HG03139 (cell line): ENCODE measurements around the gene SCO2.
"Not testable (repeated sequence)": the region's sequence is repeated elsewhere in the genome, so short reads cannot be mapped to it uniquely, and the experiment has no call there.

Source experiments
- ATAC-seq: cut with Tn5 transposase; IDR thresholded peaks from one replicate; pipeline ENCODE4 v1.9.1; 2021; ENCODE audit not compliant: unreplicated experiment

Gene SCO2

DNA sequence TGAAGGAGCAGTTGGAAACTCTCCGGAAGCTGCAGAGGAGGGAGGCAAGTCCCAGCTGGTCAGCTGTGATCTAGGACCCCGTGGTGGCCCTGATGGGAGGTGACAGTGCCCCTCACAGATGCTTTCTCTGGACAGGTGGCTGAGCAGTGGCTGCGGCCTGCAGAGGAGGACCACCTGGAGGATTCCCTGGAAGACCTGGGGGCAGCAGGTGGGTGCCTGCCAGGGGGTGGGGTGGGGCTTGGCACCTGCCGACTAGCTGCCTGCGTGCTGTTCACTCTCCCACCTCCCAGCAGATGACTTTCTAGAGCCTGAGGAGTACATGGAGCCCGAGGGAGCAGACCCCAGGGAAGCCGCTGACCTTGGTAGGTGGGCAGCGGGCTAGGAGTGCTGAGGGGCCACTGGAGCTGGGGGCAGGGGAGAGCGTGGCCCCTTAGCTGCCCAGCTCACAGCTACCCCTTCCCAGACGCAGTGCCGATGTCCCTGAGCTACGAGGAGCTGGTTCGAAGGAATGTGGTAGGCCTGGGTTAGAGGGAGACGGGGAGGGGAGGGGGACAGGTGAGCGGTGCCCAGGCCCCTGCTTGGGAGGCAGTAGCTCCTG, 3.1 kb downstream of the SCO2 start:
- ATAC-seq, result no peak

DNA sequence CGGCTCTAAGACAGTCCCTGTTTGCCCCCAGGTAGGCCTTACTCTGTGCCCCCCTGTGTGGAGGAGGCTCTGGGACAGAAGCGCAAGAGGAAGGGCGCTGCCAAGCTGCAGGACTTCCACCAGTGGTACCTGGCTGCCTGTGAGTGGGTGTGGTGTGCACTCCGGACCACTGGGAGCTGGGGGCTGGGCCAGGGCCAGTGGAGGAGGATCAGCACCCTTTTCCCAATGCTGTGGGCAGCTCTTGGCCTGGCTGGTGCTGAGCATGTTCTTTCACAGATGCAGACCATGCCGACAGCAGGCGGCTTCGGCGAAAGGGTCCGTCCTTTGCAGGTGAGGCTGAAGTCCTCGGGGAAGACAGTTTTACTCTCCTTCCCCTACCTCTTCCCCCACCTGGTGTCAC, 3.7 kb downstream of the SCO2 start:
- no peak for ATAC-seq

DNA sequence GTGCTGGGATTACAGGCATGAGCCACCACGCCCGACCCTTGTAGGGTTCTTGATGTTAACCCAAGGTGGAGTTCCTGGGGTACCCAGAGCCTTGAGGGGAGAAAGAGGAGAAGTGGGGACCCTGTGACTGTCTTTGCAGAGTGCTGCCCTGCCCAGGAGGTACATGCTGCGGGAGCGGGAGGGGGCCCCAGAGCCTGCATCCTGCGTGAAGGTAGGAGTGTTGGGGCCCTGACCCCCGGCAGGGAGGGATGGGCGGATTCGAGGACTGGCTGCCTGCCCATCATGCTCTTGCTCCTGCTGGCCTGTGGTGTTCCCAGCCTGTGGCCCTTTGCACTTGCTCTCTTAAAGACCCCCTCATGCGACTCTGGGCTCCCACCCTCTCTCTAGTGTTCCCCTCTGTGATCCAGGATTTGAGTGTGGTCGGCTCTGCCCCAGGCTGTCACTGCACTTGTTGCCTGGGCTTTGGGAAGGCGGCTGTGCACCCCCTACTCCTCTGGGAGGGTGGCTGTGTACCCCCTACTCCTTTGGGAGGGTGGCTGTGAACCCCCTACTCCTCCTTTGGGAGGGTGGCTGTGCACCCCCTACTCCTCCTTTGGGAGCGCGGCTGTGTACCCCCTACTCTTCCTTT, 4.5 kb downstream of the SCO2 start:
- no peak for ATAC-seq

DNA sequence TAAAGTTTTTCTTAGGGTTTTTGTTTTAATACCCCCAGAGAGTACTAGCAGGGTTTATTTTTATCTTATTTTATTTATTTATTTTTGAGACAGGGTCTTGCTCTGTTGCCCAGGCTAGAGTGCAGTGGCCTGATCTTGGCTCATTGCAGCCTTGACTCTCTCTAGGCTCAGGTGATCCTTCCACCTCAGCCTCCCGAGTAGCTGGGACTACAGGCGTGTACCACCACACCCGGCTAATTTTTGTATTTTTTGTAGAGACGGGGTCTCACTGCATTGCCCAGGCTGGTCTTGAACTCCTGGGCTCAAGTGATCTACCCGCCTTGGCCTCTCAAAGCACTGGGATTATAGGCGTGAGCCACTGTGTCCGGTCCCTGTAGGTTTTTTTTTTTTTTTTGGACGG, 5.2 kb downstream of the SCO2 start:
- ATAC-seq, result not testable (repeated sequence)

DNA sequence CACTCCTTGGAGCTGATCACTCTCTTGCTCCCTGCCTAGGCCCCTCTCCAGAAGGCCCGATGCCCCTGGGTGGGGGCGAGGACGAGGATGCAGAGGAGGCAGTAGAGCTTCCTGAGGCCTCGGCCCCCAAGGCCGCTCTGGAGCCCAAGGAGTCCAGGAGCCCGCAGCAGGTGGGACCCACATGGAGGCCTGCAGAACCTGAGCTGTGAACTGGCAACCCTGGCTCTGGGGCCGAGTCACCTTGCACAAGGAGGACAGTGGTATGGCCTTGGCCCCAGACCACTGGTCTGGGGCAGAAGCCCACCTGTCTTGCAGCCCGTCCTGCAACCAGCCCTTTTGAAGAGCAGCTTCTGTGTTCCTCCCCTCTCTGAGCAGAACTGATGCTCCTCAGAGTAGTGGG, 6.2 kb downstream of the SCO2 start:
- no peak for ATAC-seq

DNA sequence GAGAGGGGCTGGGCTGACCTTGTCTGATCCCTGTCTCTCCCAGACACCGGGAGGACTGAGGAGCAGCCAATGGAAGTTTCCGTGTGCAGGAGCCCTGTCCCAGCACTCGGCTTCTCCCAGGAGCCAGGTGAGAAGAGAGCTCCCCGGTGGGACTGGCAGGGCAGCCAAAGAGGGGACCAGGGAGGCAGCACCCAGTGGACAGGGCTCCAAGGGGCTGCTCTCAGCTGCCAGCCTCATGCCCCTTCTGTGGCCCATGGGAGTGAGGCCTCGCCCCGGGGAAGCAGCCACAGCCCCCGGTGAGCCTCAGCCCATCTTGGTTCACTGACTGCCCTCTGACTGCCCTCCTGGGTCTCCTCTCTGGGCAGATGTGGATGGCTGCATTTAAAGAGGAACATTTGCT, 6.8 kb downstream of the SCO2 start:
- ATAC-seq, result no peak

DNA sequence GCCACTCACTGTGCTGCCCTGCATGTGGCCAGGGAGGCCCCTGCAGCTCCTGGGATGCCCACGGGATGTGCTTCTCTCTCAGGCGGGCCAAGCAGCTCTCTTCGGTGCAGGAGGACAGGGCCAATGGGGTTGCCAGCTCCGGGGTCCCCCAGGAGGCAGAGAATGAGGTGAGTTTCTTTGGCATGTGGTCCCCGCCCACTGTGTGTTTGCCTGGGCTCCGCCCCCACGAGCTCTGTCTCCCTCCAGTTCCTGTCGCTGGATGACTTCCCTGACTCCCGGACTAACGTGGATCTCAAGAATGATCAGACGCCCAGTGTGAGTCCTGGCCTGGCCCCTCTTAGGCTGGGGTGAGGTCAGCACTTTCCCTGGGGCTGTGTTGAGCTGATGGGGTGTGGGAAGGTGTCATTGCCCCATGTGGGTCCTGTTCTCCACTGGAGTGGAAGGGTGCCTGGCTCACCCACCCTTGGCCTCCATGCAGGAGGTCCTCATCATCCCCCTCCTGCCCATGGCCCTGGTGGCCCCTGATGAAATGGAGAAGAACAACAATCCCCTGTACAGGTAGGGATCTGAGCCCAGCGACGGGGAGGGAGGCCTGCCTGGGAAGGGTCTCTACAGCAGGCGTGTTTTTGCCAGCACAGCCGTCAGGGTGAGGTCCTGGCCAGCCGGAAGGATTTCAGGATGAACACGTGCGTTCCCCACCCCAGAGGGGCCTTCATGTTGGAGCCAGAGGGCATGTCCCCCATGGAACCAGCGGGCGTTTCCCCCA, 7.7 kb downstream of the SCO2 start:
- ATAC-seq, result no peak

DNA sequence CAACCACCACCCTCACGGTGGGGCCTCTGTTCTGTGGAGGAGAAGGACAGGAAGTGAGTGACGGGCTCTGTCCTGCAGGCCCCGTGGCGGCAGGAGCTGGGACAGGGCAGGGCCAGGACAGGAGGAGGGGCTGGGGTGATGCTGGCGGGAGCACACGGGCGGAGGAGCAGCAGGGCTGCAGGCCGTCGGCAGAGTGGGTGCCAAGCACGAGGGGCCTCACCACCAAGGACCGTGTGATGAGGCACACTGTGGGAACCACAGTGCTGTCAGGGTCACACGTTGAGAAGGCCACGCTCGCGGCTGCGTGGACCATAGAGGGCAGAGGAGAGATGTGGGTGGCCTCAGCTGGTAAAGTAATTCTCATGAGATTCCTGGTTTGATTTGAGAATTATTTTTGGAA, 8.5 kb downstream of the SCO2 start:
- no peak for ATAC-seq

DNA sequence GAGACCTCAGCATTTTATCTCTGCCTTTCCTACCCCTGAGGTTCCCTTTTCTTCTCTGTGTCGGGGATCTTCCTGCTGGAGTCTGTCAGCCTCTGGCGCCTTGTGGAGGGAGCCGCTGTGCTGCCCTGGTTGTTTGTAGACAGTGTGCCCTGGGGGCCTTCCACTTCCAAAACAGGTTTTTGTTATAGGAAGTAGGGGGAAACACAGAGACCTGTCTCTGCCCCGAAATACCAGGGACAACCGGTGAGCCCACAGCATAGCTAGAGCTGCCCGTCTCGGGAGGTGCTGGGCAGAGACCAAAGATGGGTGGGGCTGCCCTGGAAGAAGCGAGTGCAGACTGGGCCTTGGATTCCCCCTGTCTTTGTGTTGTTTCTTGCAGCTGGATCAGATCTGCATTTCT, 9.3 kb downstream of the SCO2 start:
- no peak for ATAC-seq

DNA sequence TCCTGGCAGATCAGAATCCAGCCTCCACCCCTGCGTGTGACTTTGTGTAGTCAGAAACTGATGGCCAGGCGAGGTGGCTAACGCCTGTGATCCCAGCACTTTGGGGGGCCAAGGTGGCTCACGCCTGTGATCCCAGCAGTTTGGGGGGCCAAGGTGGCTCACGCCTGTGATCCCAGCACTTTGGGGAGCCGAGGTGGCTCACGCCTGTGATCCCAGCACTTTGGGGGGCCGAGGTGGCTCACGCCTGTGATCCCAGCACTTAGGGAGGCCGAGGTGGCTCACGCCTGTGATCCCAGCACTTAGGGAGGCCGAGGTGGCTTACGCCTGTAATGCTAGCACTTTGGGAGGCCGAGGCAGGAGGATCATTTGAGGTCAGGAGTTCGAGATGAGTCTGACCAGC, 12.2 kb downstream of the SCO2 start:
- ATAC-seq, result no peak

DNA sequence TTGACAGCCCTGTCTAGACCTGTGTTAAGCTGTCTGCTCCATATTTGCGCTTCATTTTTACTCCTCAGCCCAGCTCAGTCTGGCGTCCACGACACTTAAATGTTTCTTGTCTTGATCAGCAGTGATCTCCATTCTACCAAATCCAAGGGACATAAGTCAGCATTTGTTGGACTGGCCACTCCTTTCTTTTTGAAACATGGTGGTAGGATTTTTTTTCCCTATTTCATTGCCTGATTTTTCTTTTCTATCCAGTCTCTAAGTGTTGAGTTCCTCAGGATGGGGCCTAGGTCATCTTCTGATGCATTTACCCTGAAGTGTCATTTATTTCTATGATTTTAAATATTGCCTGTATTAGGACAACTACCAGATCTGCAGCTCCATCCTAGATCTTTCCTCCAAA, 16.5 kb downstream of the SCO2 start:
- ATAC-seq, result no peak

DNA sequence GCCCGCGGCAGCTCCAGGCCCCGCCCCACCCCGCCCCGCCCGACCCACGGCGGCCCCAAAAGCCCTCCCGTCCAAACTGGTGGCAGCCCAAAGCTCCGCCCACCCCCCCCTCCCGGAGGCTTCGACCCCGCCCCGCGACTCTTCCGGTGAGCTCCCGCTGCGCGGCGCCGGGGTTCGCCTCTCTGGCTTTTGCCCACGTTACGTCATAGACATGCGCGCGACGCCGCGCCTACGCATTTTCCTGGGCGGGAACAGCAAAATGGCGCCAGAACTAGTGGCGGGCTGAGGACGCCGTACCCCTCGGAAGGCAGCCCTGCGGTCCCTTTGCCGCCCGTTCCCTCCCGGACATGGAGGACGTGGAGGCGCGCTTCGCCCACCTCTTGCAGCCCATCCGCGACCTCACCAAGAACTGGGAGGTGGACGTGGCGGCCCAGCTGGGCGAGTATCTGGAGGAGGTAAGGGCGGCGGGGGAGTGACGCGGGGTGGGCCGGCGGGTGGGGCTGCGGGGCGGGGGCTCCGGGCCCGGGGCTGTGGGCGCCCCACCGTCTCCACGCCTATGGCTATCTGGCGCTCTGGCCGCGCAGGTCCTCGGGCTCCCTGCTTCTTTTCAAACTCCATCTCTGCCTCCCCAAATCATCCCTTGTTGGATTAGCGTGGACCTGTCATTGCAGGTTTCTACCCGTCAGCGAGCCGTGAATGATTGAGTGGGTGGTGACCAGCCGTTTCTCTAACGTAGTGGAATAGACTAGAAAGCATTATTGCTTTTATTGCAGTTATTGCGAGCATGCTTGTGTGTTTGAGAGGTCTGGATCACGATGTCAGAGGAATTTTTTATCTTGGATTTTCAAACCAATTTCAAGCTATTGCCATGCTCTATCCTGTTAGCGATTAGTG, 17.2 kb downstream of the SCO2 start, which contains the start of gene NCAPH2:
Gene NCAPH2, plus strand, starts transcription at position 234 of the 894 bp plus-strand sequence. Its CDS starts 114 bp downstream, at position 348.
- ATAC-seq, result peak; percentile 52

DNA sequence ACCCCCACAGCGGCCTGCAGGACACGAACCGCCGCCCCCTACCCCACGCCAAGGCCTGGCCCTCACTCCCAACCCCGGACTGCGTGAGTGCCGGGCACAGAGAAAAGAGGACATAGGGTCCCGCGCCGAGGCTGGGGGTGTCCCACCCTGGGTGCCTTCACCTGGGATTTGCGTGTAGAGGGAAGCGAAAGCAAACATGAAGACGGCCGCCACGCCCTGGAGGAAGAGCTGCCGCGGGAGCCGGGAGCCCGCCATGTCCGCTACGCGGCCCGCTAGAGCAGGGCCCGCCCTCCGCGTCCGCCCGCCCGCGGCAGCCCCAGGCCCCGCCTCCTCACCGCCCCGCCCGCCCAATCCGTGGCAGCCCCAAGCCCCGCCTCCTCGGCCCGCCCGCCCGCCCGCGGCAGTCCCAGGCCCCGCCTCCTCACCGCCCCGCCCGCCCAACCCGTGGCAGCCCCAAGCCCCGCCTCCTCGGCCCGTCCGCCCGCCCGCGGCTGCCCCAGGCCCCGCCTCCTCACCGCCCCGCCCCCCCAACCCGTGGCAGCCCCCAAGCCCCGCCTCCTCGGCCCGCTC, 17.9 kb downstream of the SCO2 start, which contains the start of gene LMF2:
Gene LMF2, minus strand, starts transcription at position 282 of the 570 bp plus-strand sequence. Its CDS starts 27 bp downstream, at position 255.
- peak; percentile 44 for ATAC-seq

DNA sequence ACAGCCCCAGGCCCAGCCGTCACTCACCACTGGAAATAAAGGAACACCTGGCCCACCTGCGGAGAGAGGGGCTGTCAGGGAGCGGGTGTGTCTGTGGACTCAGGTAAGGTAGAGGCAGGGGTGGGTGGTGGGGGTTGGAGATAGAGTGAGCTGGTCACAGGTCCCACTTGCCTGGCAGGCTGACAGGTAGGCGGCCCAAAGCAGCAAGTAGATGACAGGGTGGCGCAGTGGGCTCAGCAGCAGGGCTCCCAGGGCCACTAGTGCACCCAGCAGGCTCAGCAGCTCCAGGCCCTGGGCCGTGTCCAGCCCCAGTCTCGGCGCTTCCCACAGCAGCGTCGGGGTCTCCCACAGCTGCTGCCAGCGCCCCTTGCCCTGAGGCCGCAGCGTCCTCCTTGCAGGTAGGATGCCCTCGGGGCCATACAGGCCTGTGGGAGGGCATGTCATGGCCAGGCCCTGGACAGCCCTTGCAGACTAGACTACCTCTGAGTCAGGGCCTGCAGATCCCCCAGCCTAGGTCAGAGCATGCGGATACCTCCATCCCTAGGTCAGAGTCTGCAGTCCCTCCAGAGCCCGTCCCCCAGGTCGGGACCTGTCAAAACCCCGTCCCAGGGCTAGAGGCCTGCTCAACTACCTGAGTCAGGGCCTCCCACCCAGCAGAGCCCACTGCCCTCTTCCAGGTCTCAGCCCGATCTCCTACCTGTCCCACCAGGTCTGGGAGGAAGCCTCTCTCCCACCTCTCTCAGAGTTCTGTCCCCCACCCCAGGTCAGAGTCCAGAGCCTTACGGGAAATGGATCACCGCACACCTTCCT, 18.6 kb downstream of the SCO2 start:
- ATAC-seq, result no peak

DNA sequence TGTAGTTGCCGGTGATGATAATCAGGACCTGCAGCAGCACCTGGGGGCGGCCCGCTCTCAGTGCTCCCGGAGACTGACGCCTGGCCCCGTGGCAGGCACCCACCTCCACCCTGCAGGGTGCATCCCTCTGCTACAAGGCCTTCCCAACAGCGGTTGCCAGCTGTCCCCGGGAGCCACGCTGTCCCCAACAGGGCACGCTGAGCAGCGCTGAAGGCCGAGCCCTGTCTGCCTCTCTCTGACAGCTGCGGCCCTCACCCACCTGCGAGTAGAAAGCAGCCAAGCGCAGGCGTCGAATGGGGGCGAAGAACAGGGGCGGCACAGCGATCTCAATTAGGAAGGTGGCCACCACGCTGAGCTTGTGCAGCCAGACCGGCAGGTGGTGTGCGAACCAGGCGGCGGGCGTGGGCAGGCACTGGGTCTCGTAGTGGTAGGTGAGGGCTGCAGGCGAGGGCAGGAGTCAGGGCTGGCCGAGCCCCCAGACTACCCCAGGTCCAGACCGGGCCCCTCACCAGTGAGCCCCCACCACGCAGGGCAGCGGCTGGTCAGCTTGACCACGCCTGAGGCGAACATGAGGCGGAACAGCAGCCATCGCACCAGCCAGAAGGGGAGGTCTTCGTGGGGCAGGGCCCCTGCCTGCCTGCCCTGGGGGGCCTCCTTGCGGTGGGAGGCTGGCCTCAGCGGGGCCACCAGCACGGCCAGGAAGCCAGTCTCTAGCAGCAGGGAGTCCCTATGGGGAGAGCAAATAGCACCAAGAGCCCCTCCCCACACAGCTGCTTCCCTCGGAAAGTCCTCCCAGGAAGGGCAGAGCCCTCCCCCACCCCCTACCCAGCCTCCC, 19.4 kb downstream of the SCO2 start:
- ATAC-seq, result no peak

DNA sequence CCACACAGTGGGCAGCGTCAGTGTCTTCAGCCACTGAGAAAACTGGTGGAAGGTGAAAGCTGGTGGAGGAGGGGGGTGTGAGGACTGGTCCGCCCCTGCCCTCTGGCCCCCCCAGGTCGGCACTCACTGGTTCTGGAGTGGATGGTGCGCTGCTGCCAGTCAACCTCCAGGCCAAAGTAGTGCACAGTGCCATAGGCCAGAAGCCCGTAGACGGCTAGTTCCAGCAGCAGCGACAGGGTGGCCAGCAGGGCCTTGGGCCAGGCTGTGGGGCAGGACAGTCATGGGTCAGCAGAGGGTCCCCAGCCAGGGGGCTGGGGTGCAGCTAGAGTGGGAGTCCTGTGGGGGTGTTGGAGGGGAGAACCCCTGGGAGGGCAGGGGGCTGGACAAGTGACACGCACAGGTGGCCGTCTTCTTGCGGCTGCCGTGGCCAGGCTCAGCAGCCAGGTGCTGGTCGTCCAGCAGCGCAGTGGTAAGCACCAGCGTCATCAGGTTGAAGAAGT, 20.1 kb downstream of the SCO2 start:
- no peak for ATAC-seq

DNA sequence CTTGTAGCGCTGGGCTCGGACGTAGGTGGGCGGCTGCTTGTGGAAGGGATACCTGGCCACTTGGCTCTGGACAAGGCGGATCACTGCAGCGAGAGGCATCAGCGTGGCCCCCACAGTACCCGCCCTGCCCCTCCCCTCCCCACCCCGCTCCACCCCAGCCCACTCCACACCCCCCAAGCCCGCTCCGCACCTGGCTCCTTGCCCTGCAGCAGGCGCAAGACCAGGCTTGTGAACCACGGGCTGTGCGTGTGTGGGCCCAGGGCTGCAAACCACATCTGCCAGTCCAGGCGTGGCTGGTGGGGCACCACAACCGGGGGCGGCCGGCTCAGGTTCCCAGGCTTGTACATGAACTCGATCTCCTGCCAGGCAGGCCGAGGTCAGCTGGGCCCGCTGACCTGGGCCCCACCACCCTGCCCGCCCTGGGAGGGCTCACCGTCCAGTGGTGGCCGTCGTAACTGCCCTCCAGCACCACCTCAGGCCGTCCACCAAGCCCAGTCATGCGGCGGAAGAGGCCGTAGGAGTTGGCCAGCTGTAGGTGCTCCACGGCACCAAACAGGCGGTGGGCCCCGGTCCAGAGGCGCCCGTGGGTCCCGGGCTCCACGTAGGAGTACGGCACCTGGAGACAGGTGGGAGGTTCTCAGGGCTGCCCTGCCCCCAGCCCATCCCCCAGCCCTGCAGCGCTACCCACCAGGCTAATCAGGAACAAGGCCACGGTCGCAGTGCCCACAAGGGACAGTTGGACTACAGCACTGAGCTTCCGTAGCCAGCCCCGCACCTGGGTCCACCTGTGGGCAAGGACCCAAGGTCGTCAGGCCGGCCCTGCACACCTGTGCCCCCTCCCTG, 20.8 kb downstream of the SCO2 start:
- no peak for ATAC-seq
